Measurements from ENCODE around the gene MPV17.
"Not testable (repeated sequence)": the region's sequence is repeated elsewhere in the genome, so short reads cannot be mapped to it uniquely, and the experiment has no call there.

Gene MPV17

GRCh38 chr2:27300606-27301005 lies 22.3 kb downstream of the MPV17 start:
- DNase-seq (ENCODE audit: low spot score), result not testable (repeated sequence)

- DNase-seq (ENCODE audit: low spot score), result no peak
These were observed 24.4 kb downstream of the MPV17 start for GRCh38 chr2:27298391-27299080.

- DNase-seq (ENCODE audit: low spot score), result no peak
These were observed 25.7 kb downstream of the MPV17 start for GRCh38 chr2:27297195-27297594.

- no peak for DNase-seq (ENCODE audit: low spot score)
These were observed 26.4 kb downstream of the MPV17 start for GRCh38 chr2:27296481-27296880.

GRCh38 chr2:27294928-27295327 lies 28.0 kb downstream of the MPV17 start:
- no peak for DNase-seq (ENCODE audit: low spot score)

GRCh38 chr2:27291865-27292264 lies 31.0 kb downstream of the MPV17 start:
- DNase-seq (ENCODE audit: low spot score), result no peak

- DNase-seq (ENCODE audit: low spot score), result no peak
These were observed 32.3 kb downstream of the MPV17 start for GRCh38 chr2:27290549-27290948.

- no peak for DNase-seq (ENCODE audit: low spot score)
These were observed 34.3 kb downstream of the MPV17 start for GRCh38 chr2:27288610-27289009.

- DNase-seq (ENCODE audit: low spot score), result no peak
These were observed 37.4 kb downstream of the MPV17 start for GRCh38 chr2:27285481-27285880.

GRCh38 chr2:27284996-27285395 lies 37.9 kb downstream of the MPV17 start:
- no peak for DNase-seq (ENCODE audit: low spot score)

GRCh38 chr2:27282892-27283291 lies 40.0 kb downstream of the MPV17 start:
- DNase-seq (ENCODE audit: low spot score), result no peak

- no peak for DNase-seq (ENCODE audit: low spot score)
These were observed 40.9 kb downstream of the MPV17 start, which contains the start of gene TRIM54 for GRCh38 chr2:27281855-27282559. TSS of gene TRIM54 (plus strand) at chr2:27282429. CDS start at chr2:27282732, 303 bp downstream.

GRCh38 chr2:27281442-27281841 lies 41.5 kb downstream of the MPV17 start:
- DNase-seq (ENCODE audit: low spot score), result no peak

- DNase-seq (ENCODE audit: low spot score), result no peak
These were observed 42.1 kb downstream of the MPV17 start for GRCh38 chr2:27280826-27281225.

- DNase-seq (ENCODE audit: low spot score), result no peak
These were observed 44.9 kb downstream of the MPV17 start for GRCh38 chr2:27278010-27278409.

GRCh38 chr2:27275211-27276150 lies 47.4 kb downstream of the MPV17 start, which contains the start of gene DNAJC5G:
TSS of gene DNAJC5G (plus strand) at chr2:27275433. CDS start at chr2:27276729, 1,296 bp downstream.
- no peak for DNase-seq (ENCODE audit: low spot score)

GRCh38 chr2:27272537-27273522 lies 50.1 kb downstream of the MPV17 start:
- DNase-seq (ENCODE audit: low spot score), result not testable (repeated sequence)

- no peak for DNase-seq (ENCODE audit: low spot score)
These were observed 51.1 kb downstream of the MPV17 start for GRCh38 chr2:27271631-27272340.

- no peak for DNase-seq (ENCODE audit: low spot score)
These were observed 52.2 kb downstream of the MPV17 start for GRCh38 chr2:27270670-27271069.

- no peak for DNase-seq (ENCODE audit: low spot score)
These were observed 52.8 kb downstream of the MPV17 start for GRCh38 chr2:27270131-27270530.

All from SK-N-DZ (cell line).